Left cardiac atrium (tissue), 4 donors: ENCODE results near the gene TSPAN33. TPM values are rescaled to one million over a fixed set of nuclear protein-coding genes. Genes with fewer than 3 reads are reported as not detected.
"Not testable (repeated sequence)": the region's sequence is repeated elsewhere in the genome, so short reads cannot be mapped to it uniquely, and the experiment has no call there.

Source experiments
- ATAC-seq, 2 donors: fragments of 200-7000 bp; cut with Tn5 transposase; one replicate each; pipeline ENCODE4 v1.9.1; 2020; ENCODE audit warnings: mild to moderate bottlenecking in 2 of 2, moderate library complexity in 2 of 2
- DNase-seq: peaks from one replicate; pipeline ENCODE4 v3.0.0-alpha.2; 2020
- intact Hi-C, 2 donors: fragments of 100-400 bp; cut with DNase I; formaldehyde crosslinking; loops; one replicate each; pipeline versions ENCODE4 v1.14.1 to v1.15.1; 2022 to 2023
- total RNA-seq, 2 donors: library from RNA; stranded (reverse); fragmentation: NEBNext Ultra II Directional; extraction: Animal tissue kit (Norgen Biotek cat#: 25700); gene quantifications; one replicate each; pipeline ENCODE4 v1.2.1, GENCODE V29; 2021
- donor health status: DM: no; HTN: yes; CAD: no.
- donor health status: DM: no; HTN: yes; CAD: no; lungs with severe emphysema.
- donor health status: DM: yes; HTN: yes; CAD: no.
- donor health status: Dilated cardiomyopathy.

The TSPAN33 gene
- total RNA-seq, 2 donors from 2014 or later: 10.9 to 12.3 TPM

DNA sequence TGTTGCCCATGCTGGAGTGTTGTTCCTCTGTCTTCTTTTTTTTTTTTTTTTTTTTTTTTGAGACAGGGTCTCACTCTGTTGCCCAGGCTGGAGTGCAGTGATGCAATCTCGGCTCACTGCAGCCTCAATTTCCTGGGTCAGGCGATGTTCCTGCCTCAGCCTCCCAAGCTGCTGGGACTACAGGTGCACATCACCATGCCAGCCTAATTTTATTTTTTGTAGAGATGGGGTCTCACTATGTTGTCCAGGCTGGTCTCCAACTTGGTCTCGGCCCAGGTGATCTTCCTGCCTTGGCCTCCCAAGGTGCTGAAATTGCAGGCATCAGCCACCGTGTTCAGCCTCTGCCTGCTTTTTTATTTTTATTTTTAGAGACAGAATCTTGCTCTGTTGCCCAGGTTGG, 74.7 kb downstream of the TSPAN33 start:
- ATAC-seq, DNase-seq: not testable (repeated sequence)
- intact Hi-C loops: loop anchor here (2.0 to 10.0 kb wide), 4 partner anchors 54 to 253 kb away; no protein-coding TSS in a partner anchor

Other genes starting within 250 kb of the TSPAN33 start
- under 1 TPM; 0.31 to 0.50 TPM for gene KCP, start 234.0 kb upstream of the TSPAN33 start, total RNA-seq
- 1 to 10 TPM; 4.6 to 5.6 TPM for gene IRF5, start 206.8 kb upstream of the TSPAN33 start, total RNA-seq
- 10 to 100 TPM; 23.9 to 28.0 TPM for gene TNPO3, start 89.6 kb upstream of the TSPAN33 start, total RNA-seq
- gene SMO, start 43.9 kb downstream of the TSPAN33 start, total RNA-seq: 1 to 10 TPM; 5.4 to 7.6 TPM
- 1 to 10 TPM; 5.7 to 6.4 TPM for gene AHCYL2, start 80.3 kb downstream of the TSPAN33 start, total RNA-seq